ENCODE data around the gene ZNF672.

Gene ZNF672

GRCh38 chr1:248823517-248824001 lies 14.5 kb upstream of the ZNF672 start:
- H3K4me3 ChIP-seq (ENCODE audit: low read depth, low read length) = peak overlapping the region; percentile 9
- no peak for DNase-seq (ENCODE audit: low read depth)
- TF ChIP-seq CTCF (IDR thresholded peaks at IDR 0.05; ENCODE audit: low read depth, low read length) (no peak), MAX (IDR thresholded peaks at IDR 0.05; ENCODE audit: low read depth, low read length) (no peak)

- no peak for TF ChIP-seq CTCF (IDR thresholded peaks at IDR 0.05; ENCODE audit: low read depth, low read length)
- TF ChIP-seq POLR2A (IDR thresholded peaks at IDR 0.05; ENCODE audit: extremely low read depth, insufficient read length) = no peak
- no peak for TF ChIP-seq MYC (IDR thresholded peaks at IDR 0.05; ENCODE audit: low read depth, low read length)
- TF ChIP-seq MAX (IDR thresholded peaks at IDR 0.05; ENCODE audit: low read depth, low read length) = no peak
- DNase-seq (ENCODE audit: low read depth) = no peak
- peak overlapping the region; percentile 9 for H3K4me3 ChIP-seq (ENCODE audit: low read depth, low read length)
Observed at GRCh38 chr1:248824301-248824700, 13.7 kb upstream of the ZNF672 start.

- no peak for DNase-seq (ENCODE audit: low read depth)
- no peak for TF ChIP-seq CTCF (IDR thresholded peaks at IDR 0.05; ENCODE audit: low read depth, low read length)
- no peak for TF ChIP-seq MYC (IDR thresholded peaks at IDR 0.05; ENCODE audit: low read depth, low read length)
- TF ChIP-seq MAX (IDR thresholded peaks at IDR 0.05; ENCODE audit: low read depth, low read length) = no peak
- no peak for TF ChIP-seq POLR2A (IDR thresholded peaks at IDR 0.05; ENCODE audit: extremely low read depth, insufficient read length)
- peak overlapping the region; percentile 77 for H3K4me3 ChIP-seq (ENCODE audit: low read depth, low read length)
Observed at GRCh38 chr1:248824701-248825100, 13.3 kb upstream of the ZNF672 start.

GRCh38 chr1:248825136-248825535 lies 12.9 kb upstream of the ZNF672 start:
- peak overlapping the region; percentile 77 for H3K4me3 ChIP-seq (ENCODE audit: low read depth, low read length)
- DNase-seq (ENCODE audit: low read depth) = peak; percentile 59
- TF ChIP-seq MYC (IDR thresholded peaks at IDR 0.05; ENCODE audit: low read depth, low read length) (no peak), POLR2A (IDR thresholded peaks at IDR 0.05; ENCODE audit: extremely low read depth, insufficient read length) (no peak), MAX (IDR thresholded peaks at IDR 0.05; ENCODE audit: low read depth, low read length) (no peak), CTCF (IDR thresholded peaks at IDR 0.05; ENCODE audit: low read depth, low read length) (no peak)

GRCh38 chr1:248825573-248825908 lies 12.5 kb upstream of the ZNF672 start:
- H3K4me3 ChIP-seq (ENCODE audit: low read depth, low read length) = peak overlapping the region; percentile 77
- no peak for DNase-seq (ENCODE audit: low read depth)
- 0 out of 2 replicates have a peak, but pooled peaks have one; percentile 5 for TF ChIP-seq MAX (IDR thresholded peaks at IDR 0.05; ENCODE audit: low read depth, low read length)
- TF ChIP-seq CTCF (IDR thresholded peaks at IDR 0.05; ENCODE audit: low read depth, low read length) = no peak
